Measurements from ENCODE around the gene LRBA. TPM values are rescaled to one million over a fixed set of nuclear protein-coding genes. Genes with fewer than 3 reads are reported as not detected.
"Not testable (repeated sequence)": the region's sequence is repeated elsewhere in the genome, so short reads cannot be mapped to it uniquely, and the experiment has no call there.

The LRBA gene
- polyA plus RNA-seq, 3 donors: 6.4 to 12.9 (median 10.3) TPM

DNA sequence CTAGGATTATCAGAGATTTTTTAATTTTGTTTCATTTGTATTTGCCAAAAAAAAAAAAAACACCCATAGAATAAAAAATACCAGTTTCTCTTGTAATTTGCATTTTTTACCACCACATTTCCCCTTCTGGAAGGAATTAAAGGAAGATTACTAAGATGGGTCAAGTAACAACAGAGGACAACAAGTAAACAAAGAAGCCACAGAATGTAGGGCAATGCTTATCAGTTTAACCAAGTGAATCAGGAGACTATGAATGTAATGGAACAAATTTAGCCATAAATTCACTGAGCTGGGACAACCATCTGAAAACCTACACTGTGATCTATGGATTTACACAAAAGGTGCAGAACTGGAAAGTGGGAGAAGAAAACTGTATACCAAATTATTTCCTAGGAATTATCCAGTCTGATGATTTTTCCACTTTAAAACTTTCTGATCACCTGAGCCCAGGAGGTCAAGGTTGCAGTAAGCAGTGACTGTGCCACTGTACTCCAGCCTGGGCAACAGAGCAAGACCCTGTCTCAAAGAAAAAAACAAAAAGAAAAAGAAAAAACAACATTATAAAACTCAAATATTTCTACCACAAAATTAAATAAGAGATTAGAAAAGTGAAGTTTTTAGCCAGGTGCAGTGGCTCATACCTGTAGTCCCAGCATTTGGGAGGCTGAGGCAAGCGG lies 32.4 kb downstream of the LRBA start:
- WGBS, 3 donors: 97 to 100% (median 98%) methylated on average over 1 of the region's 1 CpG
- no peak overlapping the region for H3K27ac ChIP-seq (ENCODE audit: low read depth, low read length)

DNA sequence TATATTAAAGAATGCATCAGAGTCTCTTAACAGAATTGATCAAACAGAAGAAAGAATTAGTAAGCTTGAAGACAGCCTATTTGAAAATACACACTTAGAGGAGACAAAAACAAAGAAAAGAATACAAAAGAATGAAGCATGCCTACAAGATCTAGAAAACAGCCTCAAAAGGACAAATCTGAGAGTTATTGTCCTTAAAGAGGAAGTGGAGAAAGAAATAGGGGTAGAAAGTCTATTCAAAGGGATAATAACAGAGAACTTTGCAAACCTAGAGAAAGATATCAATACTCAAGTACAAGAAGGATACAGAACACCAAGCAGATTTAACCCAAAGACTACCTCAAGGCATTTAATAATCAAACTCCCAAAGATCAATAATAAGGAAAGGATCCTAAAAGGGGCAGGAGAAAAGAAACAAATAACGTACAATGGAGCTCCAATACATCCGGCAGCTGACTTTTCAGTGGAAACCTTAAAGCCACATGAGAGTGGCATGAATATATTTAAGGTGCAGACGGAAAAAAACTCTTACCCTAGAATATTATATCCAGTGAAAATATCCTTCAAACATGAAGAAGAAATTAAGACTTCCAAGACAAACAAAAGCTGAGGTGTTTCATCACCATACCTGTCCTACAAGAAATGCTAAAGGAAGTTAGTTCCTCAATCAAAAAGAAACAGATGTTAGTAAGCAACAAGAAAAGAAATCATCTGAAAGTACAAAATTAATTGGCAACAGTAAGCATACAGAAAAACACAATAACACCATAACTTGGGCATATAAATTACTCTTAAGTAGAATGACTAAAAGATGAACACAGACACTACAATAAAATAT lies 36.1 kb downstream of the LRBA start:
- WGBS, 3 donors: 93 to 100% (median 97%) methylated on average over 3 of the region's 3 CpGs
- no peak overlapping the region for H3K27ac ChIP-seq (ENCODE audit: low read depth, low read length)

- 80 to 82% (median 81%) methylated on average over 11 of the region's 11 CpGs for WGBS, 3 donors
- H3K27ac ChIP-seq (ENCODE audit: low read depth, low read length): no peak overlapping the region
Observed at GRCh38 chr4:150976478-150977118, 38.5 kb downstream of the LRBA start.

- H3K27ac ChIP-seq (ENCODE audit: low read depth, low read length): no peak overlapping the region
- WGBS, 3 donors: 75 to 88% (median 81%) methylated on average over 1 of the region's 1 CpG
Observed at GRCh38 chr4:150974750-150975149, 40.3 kb downstream of the LRBA start.

DNA sequence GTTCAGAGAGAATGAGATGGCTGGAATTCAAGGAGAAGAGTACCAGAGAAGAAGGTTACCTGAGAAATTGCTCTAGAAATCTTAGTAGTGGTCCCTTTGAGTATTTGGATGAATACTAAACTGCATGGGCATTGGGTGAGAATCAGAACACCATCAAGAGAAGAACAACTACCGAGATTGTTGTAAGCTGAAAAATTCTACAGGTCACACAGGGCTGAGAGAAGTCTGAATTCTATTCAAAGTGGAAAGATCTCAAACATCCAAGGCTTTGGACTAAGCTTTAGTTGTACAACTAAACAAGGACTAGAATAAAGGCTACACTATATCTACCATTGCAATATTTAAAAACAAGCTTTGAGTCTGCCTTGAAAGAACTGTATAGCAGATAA lies 40.8 kb downstream of the LRBA start:
- H3K27ac ChIP-seq (ENCODE audit: low read depth, low read length): no peak overlapping the region
- 92 to 98% (median 95%) methylated on average over 1 of the region's 1 CpG for WGBS, 3 donors

DNA sequence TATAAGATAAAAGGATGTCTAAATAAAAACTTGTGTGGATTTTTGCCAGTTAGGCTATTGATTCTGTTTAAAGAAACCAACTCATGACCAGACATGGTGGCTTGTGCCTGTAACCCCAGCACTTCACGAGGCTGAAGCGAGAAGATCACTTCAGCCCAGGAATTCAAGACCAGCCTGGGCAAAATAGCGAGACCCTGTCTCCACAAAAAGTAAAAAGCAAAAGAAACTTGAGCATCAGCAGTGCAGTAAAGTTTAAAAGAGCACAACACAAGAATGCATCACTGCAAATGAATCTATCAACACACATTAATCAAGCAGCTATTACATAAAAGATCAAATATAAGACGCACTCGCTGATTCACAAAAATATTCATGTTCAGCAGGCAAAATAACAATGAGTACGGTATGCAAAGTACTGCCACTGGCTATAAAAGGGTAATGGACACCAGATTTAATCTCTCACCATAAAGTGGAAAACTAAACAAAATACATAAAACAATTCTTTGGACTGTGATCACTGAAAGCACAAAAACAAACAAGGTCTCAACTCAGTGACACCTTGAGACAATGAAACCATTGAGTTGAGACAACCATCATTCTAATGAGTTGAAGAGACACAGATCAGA lies 41.3 kb downstream of the LRBA start:
- WGBS, 3 donors: 88 to 97% (median 96%) methylated on average over 6 of the region's 6 CpGs
- H3K27ac ChIP-seq (ENCODE audit: low read depth, low read length): no peak overlapping the region

DNA sequence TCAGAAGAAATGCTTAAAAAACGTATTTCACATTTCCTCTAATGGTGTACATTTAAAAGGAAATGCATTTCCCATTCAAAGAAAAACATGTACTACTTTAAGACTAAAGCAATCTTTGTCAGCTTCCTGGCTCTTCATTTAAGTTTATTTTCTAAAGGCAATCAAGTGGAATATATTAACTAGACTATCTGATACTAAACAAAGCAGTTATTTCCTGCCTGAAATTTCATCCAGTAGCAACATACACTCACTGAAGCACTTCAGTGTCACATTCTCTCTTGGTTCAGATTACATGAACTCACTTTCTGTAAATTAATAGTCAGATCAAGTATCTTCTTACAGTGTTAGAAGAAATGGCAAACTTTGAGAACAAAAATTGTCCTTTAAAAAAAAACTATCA lies 42.5 kb downstream of the LRBA start:
- H3K27ac ChIP-seq (ENCODE audit: low read depth, low read length): no peak overlapping the region
- 23 to 30% (median 26%) methylated on average over 1 of the region's 1 CpG for WGBS, 3 donors

DNA sequence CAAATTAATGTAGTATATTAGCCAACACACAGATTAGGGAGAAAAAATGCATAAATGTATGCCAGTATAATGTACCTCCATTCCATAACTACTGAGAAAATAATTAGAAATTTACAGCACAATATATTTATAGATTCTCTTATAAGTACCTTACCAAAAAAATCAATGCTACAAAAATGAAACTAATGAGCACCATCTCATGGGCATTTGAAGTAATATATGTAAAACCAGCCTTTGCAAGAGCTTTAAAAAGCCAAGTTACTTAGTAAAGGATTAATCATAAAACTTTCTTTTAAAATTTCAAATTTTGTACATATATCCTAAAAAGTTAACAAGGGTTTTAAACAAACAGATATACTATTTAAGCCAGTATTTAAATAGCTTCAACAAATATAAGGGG lies 43.2 kb downstream of the LRBA start:
- H3K27ac ChIP-seq (ENCODE audit: low read depth, low read length): no peak overlapping the region

- 92 to 95% (median 93%) methylated on average over 2 of the region's 2 CpGs for WGBS, 3 donors
- no peak overlapping the region for H3K27ac ChIP-seq (ENCODE audit: low read depth, low read length)
Observed at GRCh38 chr4:150970685-150971151, 44.4 kb downstream of the LRBA start.

GRCh38 chr4:150964754-150965153 lies 50.3 kb downstream of the LRBA start:
- H3K27ac ChIP-seq (ENCODE audit: low read depth, low read length): no peak overlapping the region

DNA sequence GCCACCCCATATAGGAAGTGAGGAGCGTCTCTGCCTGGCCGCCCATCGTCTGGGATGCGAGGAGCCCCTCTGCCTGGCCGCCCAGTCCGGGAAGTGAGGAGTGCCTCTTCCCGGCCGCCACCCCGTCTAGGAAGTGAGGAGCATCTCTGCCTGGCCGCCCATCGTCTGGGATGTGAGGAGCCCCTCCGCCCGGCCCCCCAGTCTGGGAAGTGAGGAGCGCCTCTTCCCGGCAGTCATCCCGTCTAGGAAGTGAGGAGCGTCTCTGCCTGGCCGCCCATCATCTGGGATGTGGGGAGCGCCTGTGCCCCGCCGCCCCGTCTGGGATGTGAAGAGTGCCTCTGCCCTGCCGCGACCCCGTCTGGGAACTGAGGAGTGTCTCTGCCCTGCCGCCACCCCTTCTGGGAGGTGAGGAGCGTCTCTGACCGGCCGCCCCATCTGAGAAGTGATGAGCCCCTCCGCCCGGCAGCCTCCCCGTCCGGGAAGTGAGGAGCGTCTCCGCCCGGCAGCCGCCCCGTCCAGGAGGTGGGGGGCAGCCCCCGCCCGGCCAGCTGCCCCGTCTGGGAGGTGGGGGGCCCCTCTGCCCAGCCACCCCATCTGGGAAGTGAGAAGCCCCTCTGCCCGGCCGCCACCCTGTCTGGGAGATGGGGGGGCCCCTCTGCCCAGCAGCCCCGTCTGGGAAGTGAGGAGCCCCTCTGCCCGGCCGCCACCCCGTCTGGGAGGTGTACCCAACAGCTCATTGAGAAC lies 51.3 kb downstream of the LRBA start:
- WGBS, 3 donors: 95 to 98% (median 98%) methylated on average over 41 to 47 of the region's 47 CpGs
- not testable (repeated sequence) for H3K27ac ChIP-seq (ENCODE audit: low read depth, low read length)

GRCh38 chr4:150962245-150962644 lies 52.8 kb downstream of the LRBA start:
- no peak overlapping the region for H3K27ac ChIP-seq (ENCODE audit: low read depth, low read length)
- whole genome bisulfite sequencing, 3 donors: 73 to 81% (median 76%) methylated on average over 1 of the region's 1 CpG

GRCh38 chr4:150961566-150961965 lies 53.5 kb downstream of the LRBA start:
- 65 to 84% (median 83%) methylated on average over 1 of the region's 1 CpG for WGBS, 3 donors
- H3K27ac ChIP-seq (ENCODE audit: low read depth, low read length): no peak overlapping the region

DNA sequence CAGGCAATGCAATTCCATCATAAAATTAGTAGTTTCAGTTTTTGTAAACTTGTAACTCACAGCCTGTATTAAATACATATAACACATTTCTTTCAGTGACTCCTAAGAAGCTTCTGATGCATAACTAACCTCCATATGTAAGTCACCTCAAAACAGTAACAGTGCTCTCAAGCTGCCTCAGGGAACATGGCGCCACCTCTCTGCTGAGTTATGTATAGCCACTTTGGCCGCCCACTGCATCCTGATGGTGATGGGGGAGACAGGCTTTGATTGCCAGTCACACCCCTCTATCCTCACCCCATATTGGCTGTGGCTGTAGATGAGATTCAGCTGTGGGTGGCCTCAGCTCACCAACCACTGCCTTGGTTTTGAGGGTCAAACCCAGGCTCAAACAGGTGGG lies 54.3 kb downstream of the LRBA start:
- H3K27ac ChIP-seq (ENCODE audit: low read depth, low read length): no peak overlapping the region
- WGBS, 3 donors: 93 to 98% (median 98%) methylated on average over 2 of the region's 2 CpGs

DNA sequence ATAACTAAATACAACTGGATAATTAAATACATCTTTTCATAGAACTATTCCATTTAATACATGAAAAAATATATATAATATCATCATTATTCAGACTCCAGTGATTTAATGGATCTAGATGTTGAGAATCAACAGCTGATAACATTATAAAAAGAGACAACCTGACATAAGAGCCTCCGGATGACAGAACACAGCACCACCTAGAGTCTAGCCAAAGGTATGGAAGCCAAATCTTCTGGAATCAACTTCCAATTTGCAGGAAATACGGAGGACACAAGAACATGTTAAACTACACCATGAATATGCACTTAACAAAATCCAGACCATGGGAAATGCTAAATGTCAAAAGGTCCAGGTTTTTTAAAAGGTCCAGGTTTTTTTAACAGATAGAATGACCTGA lies 55.0 kb downstream of the LRBA start:
- 70 to 74% (median 71%) methylated on average over 2 of the region's 2 CpGs for WGBS, 3 donors
- H3K27ac ChIP-seq (ENCODE audit: low read depth, low read length): no peak overlapping the region

DNA sequence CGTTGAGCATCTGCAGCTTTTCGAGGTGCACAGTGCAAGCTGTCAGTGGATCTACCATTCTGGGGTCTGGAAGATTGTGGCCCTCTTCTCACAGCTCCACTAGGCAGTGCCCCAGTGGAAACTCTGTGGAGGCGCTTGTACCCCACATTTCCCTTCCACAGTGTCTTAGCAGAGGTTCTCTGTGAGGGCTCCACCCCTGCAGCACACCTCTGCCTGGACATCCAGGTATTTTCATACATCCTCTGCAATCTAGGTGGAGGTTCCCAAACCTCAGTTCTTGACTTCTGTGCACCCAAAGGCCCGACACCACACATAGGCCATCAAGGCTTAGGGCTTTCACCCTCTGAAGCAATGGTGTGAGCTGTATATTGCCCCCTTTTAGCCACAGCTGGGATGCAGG lies 57.1 kb downstream of the LRBA start:
- 94 to 98% (median 95%) methylated on average over 4 of the region's 4 CpGs for WGBS, 3 donors
- H3K27ac ChIP-seq (ENCODE audit: low read depth, low read length): not testable (repeated sequence)

DNA sequence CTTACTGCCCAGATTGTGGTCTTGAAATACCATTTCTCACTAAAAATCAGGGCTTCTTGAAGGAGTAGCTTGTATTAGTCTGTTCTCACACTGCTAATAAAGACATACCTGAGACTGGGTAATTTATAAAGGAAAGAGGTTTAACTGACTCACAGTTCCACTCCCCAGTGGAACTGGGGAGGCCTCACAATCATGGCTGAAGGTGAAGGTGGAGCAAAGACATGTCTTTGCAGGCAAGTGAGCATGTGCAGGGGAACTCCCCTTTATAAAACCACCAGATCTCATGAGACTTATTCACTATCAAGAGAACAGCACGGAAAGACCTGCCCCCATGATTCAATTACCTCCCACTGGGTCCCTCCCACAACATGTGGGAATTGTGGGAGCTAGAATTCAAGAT lies 58.0 kb downstream of the LRBA start:
- not testable (repeated sequence) for H3K27ac ChIP-seq (ENCODE audit: low read depth, low read length)
- WGBS, 3 donors: 71 to 100% (median 88%) methylated on average over 1 of the region's 1 CpG

- H3K27ac ChIP-seq (ENCODE audit: low read depth, low read length): not testable (repeated sequence)
- WGBS, 3 donors: 98 to 100% (median 98%) methylated on average over 18 to 28 of the region's 28 CpGs
Observed at GRCh38 chr4:150953916-150954315, 61.2 kb downstream of the LRBA start.
